Measurements from ENCODE around the gene GSTK1.

- no peak for TF ChIP-seq CTCF (IDR thresholded peaks at IDR 0.05)
- TF ChIP-seq POLR2A (IDR thresholded peaks at IDR 0.05): no peak
These were observed 40.5 kb upstream of the GSTK1 start for GRCh38 chr7:143222782-143223181.

All from heart left ventricle (tissue), 13 donors.